ENCODE data around the gene C1QTNF8. TPM values are rescaled to one million over a fixed set of nuclear protein-coding genes. Genes with fewer than 3 reads are reported as not detected.

Gene C1QTNF8
- total and polyA plus RNA-seq, 2 donors (not counting 1 experiment from before 2014, with no cell fraction given) = not detected

GRCh38 chr16:1076801-1077576 lies 19.1 kb downstream of the C1QTNF8 start:
- no peak overlapping the region for H3K4me3 ChIP-seq (ENCODE audit: control extremely low read depth in 1 of 5, extremely low read depth in 1 of 5, insufficient read depth in 1 of 5, low read depth in 2 of 5, low read length in 4 of 5)
- no peaks in the 10 kb centered on the region for H3K79me2 ChIP-seq (ENCODE audit: control insufficient read depth, insufficient read depth, low read length)
- 46% methylated on average over 11 of the region's 16 CpGs for WGBS (ENCODE audit: insufficient coverage)
- H3K4me2 ChIP-seq (replicated peaks; ENCODE audit: low read depth, low read length, poor library complexity, severe bottlenecking) = no peak overlapping the region
- ChIA-PET CTCF (no interaction called here), POLR2A (no interaction called here)
- no peak overlapping the region for H3K9ac ChIP-seq (ENCODE audit: low read length)
- H2AFZ ChIP-seq (ENCODE audit: insufficient read depth, low read depth, low read length, poor library complexity, severe bottlenecking) = no peak overlapping the region
- DNase-seq (no peak), ATAC-seq (ENCODE audit: low read depth) (no peak)
- Mint-ChIP-seq H3K27ac (peak overlapping the region; percentile 20), H3K4me1 (no peaks in the 10 kb centered on the region), H3K27me3 (peaks cover 14% of the 10 kb centered on the region), H3K4me3 (no peak overlapping the region), H3K9me3 (ENCODE audit: insufficient read depth) (no peaks in the 10 kb centered on the region)
- H3K36me3 ChIP-seq (replicated peaks in 1 of 2; ENCODE audit: control extremely low read depth in 1 of 2, control insufficient read depth in 1 of 2, extremely low read depth in 1 of 2, insufficient read depth in 2 of 2, low read length in 1 of 2) = no peaks in the 10 kb centered on the region
- no peak overlapping the region for H3K27ac ChIP-seq (ENCODE audit: low read length in 2 of 2)
- intact Hi-C loops (cut with micrococcal nuclease) = no loop called here
- TF ChIP-seq EZH2 (IDR thresholded peaks at IDR 0.05; ENCODE audit: borderline replicate concordance, insufficient read depth, low read depth, low read length, poor library complexity, severe bottlenecking) (no peak), CTCF (IDR thresholded peaks at IDR 0.05) (no peak)
- H3K4me1 ChIP-seq (ENCODE audit: control insufficient read depth in 2 of 2, insufficient read depth in 2 of 2, low read length in 2 of 2) = no peaks in the 10 kb centered on the region
- no peaks in the 10 kb centered on the region for H4K20me1 ChIP-seq (ENCODE audit: control insufficient read depth, insufficient read depth, low read length, poor library complexity, severe bottlenecking)
- H3K27me3 ChIP-seq (replicated peaks in 1 of 4; ENCODE audit: control extremely low read depth in 1 of 4, control insufficient read depth in 3 of 4, insufficient read depth in 4 of 4, low read length in 3 of 4) = peaks cover 0 to 20% (median 2%) of the 10 kb centered on the region in 4 experiments
- peaks cover 0 to 2% (median 0%) of the 10 kb centered on the region in 3 donors for H3K9me3 ChIP-seq (ENCODE audit: control extremely low read depth in 1 of 3, control insufficient read depth in 2 of 3, insufficient read depth in 1 of 3, low read length in 2 of 3)

GRCh38 chr16:1075546-1075945 lies 20.5 kb downstream of the C1QTNF8 start:
- TF ChIP-seq CTCF (IDR thresholded peaks at IDR 0.05) (no peak), EZH2 (IDR thresholded peaks at IDR 0.05; ENCODE audit: borderline replicate concordance, insufficient read depth, low read depth, low read length, poor library complexity, severe bottlenecking) (no peak)
- no peaks in the 10 kb centered on the region for H3K9me3 Mint-ChIP-seq (ENCODE audit: insufficient read depth)
- H3K4me2 ChIP-seq (replicated peaks; ENCODE audit: low read depth, low read length, poor library complexity, severe bottlenecking) = no peak overlapping the region
- no peak overlapping the region for H3K9ac ChIP-seq (ENCODE audit: low read length)
- ChIA-PET CTCF (no interaction called here), POLR2A (no interaction called here)
- H2AFZ ChIP-seq (ENCODE audit: insufficient read depth, low read depth, low read length, poor library complexity, severe bottlenecking) = no peak overlapping the region
- DNase-seq (no peak), ATAC-seq (ENCODE audit: low read depth) (no peak)
- WGBS (ENCODE audit: insufficient coverage) = 68% methylated on average over 12 of the region's 13 CpGs
- H3K9me3 ChIP-seq (ENCODE audit: control extremely low read depth in 1 of 3, control insufficient read depth in 2 of 3, insufficient read depth in 1 of 3, low read length in 2 of 3) = no peaks in the 10 kb centered on the region
- H3K4me1 Mint-ChIP-seq = no peaks in the 10 kb centered on the region
- peaks cover 0 to 25% (median 4%) of the 10 kb centered on the region in 4 experiments for H3K27me3 ChIP-seq (replicated peaks in 1 of 4; ENCODE audit: control extremely low read depth in 1 of 4, control insufficient read depth in 3 of 4, insufficient read depth in 4 of 4, low read length in 3 of 4)
- no peak overlapping the region for H3K4me3 Mint-ChIP-seq
- H3K4me1 ChIP-seq (ENCODE audit: control insufficient read depth in 2 of 2, insufficient read depth in 2 of 2, low read length in 2 of 2) = no peaks in the 10 kb centered on the region
- no peaks in the 10 kb centered on the region for H3K79me2 ChIP-seq (ENCODE audit: control insufficient read depth, insufficient read depth, low read length)
- no peaks in the 10 kb centered on the region for H3K36me3 ChIP-seq (replicated peaks in 1 of 2; ENCODE audit: control extremely low read depth in 1 of 2, control insufficient read depth in 1 of 2, extremely low read depth in 1 of 2, insufficient read depth in 2 of 2, low read length in 1 of 2)
- H3K4me3 ChIP-seq (ENCODE audit: control extremely low read depth in 1 of 5, extremely low read depth in 1 of 5, insufficient read depth in 1 of 5, low read depth in 2 of 5, low read length in 4 of 5) = no peak overlapping the region
- intact Hi-C loops (cut with micrococcal nuclease) = no loop called here
- peaks cover 14% of the 10 kb centered on the region for H3K27me3 Mint-ChIP-seq
- H3K27ac Mint-ChIP-seq = no peak overlapping the region
- no peak overlapping the region for H3K27ac ChIP-seq (ENCODE audit: low read length in 2 of 2)
- no peaks in the 10 kb centered on the region for H4K20me1 ChIP-seq (ENCODE audit: control insufficient read depth, insufficient read depth, low read length, poor library complexity, severe bottlenecking)

Data from B cell (primary cell).